Left ventricle myocardium superior (tissue), 1 donor: ENCODE results near the gene CLUH. TPM values are rescaled to one million over a fixed set of nuclear protein-coding genes. Genes with fewer than 3 reads are reported as not detected.

Experiments used
- ATAC-seq: fragments of 200-7000 bp; cut with Tn5 transposase; one replicate; pipeline ENCODE4 v1.9.1; 2020; ENCODE audit warnings: mild to moderate bottlenecking, moderate library complexity
- DNase-seq: peaks from one replicate; pipeline ENCODE4 v3.0.0-alpha.2; 2020
- intact Hi-C: fragments of 100-400 bp; cut with micrococcal nuclease; formaldehyde crosslinking; loops from one replicate; pipeline ENCODE4 v1.11.0; 2022
- long read RNA-seq: library from polyadenylated mRNA; unstranded; transcript quantifications from one replicate; pipeline ENCODE4 v2.0.0, GENCODE V29; 2021
- total RNA-seq: library from RNA; stranded (reverse); fragmentation: NEBNext Ultra II Directional; extraction: Animal tissue kit (Norgen Biotek cat#: 25700); gene quantifications from one replicate; pipeline ENCODE4 v1.2.1, GENCODE V29; 2021
- donor health status: DM: no; HTN: yes; CAD: no; lungs with severe emphysema.

CLUH gene, protein sequence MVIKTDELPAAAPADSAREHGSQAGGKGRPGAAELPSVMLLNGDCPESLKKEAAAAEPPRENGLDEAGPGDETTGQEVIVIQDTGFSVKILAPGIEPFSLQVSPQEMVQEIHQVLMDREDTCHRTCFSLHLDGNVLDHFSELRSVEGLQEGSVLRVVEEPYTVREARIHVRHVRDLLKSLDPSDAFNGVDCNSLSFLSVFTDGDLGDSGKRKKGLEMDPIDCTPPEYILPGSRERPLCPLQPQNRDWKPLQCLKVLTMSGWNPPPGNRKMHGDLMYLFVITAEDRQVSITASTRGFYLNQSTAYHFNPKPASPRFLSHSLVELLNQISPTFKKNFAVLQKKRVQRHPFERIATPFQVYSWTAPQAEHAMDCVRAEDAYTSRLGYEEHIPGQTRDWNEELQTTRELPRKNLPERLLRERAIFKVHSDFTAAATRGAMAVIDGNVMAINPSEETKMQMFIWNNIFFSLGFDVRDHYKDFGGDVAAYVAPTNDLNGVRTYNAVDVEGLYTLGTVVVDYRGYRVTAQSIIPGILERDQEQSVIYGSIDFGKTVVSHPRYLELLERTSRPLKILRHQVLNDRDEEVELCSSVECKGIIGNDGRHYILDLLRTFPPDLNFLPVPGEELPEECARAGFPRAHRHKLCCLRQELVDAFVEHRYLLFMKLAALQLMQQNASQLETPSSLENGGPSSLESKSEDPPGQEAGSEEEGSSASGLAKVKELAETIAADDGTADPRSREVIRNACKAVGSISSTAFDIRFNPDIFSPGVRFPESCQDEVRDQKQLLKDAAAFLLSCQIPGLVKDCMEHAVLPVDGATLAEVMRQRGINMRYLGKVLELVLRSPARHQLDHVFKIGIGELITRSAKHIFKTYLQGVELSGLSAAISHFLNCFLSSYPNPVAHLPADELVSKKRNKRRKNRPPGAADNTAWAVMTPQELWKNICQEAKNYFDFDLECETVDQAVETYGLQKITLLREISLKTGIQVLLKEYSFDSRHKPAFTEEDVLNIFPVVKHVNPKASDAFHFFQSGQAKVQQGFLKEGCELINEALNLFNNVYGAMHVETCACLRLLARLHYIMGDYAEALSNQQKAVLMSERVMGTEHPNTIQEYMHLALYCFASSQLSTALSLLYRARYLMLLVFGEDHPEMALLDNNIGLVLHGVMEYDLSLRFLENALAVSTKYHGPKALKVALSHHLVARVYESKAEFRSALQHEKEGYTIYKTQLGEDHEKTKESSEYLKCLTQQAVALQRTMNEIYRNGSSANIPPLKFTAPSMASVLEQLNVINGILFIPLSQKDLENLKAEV (N-terminal part only)
- 205 TPM for total RNA-seq
- long read RNA-seq, partial matches to known transcripts: 178 of 283 reads
- long read RNA-seq, other reads (novel, unspliced or antisense): 105 of 283 reads

DNA sequence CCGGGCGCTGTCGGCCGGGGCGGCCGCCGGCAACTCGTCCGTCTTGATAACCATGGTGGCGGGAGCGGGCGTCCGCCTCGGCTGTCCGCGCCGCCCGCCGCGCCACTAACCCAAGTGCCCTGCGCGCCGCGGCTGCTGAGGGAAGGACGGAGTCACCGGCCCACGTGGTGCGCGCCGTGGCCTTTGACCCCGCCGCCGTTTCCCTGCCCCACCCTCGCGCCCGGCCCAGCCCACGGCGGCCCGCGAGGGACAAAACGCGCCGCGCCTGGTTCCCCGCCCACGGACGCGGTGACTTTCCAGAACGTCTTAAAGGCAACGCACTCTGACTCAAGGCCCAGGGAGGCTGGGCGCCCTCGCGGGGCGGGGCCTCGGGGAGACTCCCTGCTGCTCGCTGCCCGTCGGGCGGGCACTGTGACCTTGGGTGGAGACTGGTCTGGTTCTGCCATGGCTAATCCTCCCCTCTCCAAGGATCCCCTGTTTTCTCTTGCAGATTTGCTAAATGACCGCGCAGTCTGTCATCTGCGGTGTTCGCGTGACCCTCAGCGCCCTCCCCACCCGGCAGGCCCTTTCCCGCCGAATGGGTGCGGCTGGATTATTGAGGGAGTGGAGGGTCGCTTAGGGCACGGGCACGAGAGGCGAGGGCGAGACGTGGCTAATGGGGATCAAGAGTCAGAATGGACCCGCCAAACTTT lies at the start of gene CLUH:
Gene CLUH, minus strand, starts transcription at position 157 of the 692 bp plus-strand sequence. Its CDS starts 103 bp downstream, at position 54.
- intact Hi-C loops: no loop called here
- DNase-seq: peak; percentile 99
- ATAC-seq: peak; percentile 82

DNA sequence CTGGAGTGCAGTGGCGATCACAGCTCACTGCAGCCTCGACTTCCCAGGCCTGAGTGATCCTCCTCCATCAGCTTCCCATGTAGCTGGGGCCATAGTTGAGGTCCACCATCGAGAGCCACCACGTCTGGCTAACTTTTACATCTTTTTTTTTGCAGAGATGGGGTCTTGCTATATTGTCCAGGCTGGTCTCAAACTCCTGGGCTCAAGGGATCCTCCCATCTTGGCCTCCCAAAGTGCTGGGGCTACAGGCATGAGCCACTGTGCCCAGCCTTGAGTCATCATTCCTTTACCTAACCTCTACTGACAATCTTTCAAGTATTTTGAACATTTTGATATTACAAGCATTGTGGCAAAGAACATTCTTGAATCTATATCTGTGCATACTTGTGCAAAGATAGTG lies 47.3 kb upstream of the CLUH start:
- intact Hi-C loops: no loop called here
- no peak for ATAC-seq
- no peak for DNase-seq

DNA sequence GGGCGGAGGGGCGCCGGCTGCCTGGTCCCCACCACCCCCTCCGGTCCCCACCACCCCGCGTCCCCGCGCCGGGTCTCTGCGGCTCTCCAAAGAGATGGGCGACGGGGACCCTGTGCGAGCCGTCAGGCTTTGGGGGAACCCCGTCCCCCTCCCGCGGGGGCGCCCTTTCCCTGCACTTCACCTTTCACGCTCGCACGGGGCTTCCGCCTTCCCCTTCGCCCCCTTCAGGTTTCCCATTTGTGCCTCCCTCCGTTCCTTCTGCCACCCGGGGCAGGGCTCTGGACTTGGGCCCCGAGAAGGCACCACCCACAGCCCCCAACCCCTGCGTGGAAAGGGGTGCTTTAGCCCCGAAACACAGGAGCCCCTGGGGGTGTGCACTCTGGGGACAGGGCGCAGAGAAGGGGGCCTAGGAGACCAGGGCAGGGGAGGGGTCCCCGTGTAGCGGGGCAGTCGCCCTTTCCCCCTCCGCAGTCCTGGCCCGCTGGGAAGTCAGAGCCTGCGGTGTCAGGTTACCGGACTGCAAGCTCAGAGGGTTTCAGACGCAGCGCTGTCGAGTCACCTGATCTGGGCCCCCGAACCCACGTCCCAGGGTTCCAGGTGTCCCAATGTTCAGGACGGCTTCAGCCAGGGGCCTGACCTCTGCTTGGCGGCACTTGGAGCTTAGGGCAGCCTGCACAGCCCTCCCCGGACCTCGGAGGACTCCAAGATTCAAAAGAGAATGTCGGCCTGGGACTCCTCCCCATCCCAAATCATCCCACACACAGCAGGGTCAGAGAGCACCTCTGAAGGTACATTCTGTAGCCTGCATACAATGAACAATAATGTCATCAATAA lies 44.5 kb upstream of the CLUH start:
- peak; percentile 52 for ATAC-seq
- no peak for DNase-seq
- intact Hi-C loops: no loop called here

DNA sequence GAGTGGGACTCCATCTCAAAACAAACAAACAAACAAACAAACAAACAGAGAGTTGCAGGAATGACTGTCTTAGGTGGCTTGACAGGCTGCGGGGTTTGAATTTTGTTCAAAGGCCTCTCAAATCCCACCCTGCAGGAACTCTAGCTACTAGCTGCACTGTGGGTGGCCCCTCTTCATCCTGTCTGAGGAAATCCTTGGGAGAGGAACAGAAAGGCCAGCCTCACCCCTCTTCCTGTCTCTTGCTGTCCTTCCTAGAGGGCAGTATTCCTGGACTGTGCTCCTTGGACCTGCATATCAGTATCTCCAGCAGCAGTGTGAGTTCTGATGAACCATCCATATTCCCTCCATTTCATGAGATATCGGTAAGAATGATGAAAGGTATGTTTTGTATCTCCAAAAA lies 39.9 kb upstream of the CLUH start:
- intact Hi-C loops: no loop called here
- DNase-seq (no peak), ATAC-seq (no peak)

DNA sequence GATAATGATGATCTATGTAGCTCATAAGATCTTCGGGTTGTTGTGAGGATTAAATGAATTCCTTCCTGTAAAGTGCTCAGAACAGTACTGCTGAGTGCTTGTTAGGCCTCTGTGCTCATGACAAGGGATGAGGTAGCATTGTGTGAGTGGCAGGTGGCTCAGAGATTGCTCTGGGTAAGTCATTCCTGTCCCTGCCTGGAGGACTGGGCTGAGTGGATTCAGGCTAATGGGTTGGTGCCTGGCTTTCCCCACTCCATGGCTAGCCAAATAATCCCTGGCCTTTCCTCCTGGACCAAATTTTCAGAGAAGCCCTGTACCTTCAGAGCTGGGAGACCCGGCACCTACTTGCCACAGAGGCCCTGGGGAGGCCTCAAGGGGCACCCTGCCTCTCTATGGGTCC lies 39.2 kb upstream of the CLUH start:
- ATAC-seq: no peak
- intact Hi-C loops: no loop called here
- DNase-seq: no peak

DNA sequence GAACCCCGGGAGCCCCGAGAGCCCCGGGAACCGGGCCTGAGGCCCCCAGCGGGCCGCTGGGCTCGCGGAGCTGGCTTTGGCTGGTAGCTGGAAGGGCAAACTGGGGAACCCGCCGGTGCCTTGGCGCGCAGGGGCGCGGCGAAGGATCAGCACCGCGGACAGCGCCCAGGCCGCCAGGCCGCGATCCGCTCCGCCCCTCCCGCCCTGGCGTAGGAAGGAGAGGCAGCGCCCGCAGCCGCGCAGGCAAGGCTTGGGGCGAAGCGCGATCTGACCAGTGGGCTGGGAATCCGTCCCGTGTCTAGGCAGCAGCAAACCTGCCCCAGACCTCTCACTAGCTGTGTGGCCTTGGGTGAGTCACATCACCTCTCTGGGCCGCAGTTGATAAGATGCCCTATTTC lies 38.2 kb upstream of the CLUH start:
- peak; percentile 85 for DNase-seq
- peak; percentile 96 for ATAC-seq
- intact Hi-C loops: no loop called here

DNA sequence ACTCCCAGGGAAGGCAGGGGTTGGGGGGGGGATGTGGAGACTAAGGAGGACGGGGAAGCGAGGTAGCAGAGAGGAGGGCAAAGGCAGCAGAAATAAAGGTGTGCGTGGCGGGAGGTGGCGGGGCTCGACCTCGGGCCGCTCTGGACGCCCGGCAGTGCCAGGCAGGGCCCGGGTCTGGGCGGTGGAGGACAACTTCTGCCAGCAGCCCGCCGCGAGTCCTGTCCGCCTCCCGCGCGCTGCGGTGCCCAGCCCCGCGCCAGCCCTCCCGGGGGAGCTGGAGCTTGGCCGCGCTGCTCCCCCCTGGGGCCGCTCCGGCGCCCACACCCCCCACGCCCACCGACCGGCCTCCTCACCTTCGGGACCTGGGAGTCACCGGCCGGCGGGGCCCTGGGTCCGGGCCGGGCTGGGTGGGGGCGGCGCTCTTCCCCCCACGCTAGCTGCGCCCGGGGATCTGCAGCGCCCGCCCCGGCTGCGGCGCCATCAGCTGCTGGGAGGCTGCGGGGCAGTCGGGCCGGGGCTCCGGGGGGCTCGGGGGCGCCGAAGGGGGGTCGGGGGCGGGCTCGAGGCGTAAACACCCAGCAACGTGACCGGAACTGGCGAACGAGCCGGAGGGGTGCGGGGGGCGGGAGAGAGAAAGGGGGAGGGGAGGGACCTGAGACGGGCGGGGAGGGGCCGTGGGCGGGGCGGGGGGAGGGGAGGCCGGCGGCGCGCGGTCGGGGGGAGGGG lies 37.7 kb upstream of the CLUH start, which contains the start of gene CCDC92B:
Gene CCDC92B, minus strand, starts transcription at position 595 of the 726 bp plus-strand sequence. CDS start 14,507 bp downstream, outside the sequence.
- DNase-seq (no peak), ATAC-seq (no peak)
- intact Hi-C loops: no loop called here

DNA sequence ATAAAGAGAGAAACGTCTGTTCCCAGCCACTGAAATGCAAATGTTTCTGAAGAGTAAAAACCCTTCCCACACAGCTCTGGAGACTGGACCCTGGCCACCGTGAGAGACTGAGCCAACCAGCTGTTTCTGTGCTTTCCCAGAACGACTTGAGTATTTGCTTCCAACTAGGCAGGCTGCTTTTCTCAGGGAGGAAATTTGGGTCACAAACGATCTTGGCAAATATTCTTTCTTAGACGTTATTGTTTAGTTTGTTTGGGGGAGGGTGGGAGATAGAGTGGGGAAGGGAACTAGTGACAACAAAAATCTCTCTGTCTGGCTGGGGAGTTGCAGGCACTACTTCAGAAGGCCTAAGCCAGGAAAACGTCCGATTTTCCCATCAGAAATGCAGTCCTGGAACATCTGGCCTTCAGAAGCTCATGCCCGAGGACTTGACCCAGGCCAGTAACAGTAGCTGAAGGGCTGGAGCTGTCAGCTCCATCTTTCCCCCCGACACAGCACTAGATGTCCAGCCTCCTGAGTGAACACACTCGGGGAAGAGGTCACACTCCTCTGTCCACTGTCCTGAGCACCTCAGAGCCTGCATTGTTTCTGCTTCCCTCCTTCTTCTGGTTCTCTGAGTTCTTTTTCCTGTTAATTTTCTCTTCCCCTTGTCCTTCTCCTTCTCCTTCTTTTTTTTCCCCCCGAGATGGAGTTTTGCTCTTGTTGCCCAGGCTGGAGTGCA lies 33.9 kb upstream of the CLUH start:
- intact Hi-C loops: no loop called here
- peak; percentile 63 for ATAC-seq
- peak; percentile 39 for DNase-seq

DNA sequence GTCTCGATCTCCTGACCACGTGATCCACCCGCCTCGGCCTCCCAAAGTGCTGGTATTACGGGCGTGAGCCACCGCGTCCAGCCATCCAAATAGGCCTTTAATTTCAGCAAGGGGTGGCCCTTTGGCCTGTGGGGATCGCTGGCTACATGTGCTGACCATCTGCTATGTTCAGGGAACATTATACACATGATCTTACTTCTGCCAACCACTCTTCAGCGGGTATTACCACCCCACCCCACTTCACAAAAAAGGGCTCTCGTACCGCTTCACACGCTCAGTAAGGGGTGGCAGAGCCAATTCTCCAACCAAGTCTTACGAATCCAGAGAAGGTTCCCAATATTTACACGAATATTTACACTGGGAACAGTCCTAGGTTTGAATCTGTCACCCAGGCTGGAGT lies 26.1 kb upstream of the CLUH start:
- ATAC-seq (no peak), DNase-seq (no peak)
- intact Hi-C loops: no loop called here

DNA sequence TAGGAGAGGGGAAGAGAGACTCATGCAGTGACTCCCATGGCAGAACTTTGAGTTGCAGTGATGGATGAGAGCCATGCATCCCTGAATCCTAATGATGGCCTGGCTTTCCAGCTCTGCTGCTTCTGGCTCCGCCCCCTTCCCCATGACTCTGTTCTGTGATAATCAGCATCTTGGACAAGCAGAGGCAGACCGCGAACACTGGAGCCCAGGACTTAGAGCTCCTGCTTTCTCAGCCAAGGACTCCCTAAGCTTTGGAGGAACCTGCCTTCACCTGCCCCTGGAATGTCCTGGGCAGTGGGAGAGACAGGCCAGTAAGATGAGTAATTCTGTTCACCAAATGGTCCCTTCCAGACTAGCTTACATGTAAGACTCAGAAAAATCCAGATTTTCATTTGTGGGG lies 25.4 kb upstream of the CLUH start:
- no peak for ATAC-seq
- intact Hi-C loops: no loop called here
- no peak for DNase-seq

DNA sequence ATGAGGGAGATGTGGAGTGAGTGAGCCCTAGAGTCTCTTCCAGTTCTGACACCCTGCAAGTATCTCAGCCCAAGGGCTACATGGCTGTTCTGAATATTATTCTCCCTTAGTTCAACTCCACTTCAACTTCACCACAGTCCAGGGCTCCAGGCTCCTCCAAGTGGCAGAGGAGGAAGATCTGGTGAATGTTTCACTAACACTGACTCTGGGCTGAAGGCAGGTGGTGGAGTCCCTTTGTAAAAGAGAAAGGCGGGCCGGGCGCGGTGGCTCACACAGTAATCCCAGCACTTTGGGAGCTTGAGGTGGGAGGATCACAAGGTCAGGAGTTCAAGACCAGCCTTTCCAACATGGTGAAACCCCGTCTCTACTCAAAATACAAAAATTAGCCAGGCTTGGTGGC lies 24.3 kb upstream of the CLUH start:
- no peak for DNase-seq
- intact Hi-C loops: no loop called here
- no peak for ATAC-seq

DNA sequence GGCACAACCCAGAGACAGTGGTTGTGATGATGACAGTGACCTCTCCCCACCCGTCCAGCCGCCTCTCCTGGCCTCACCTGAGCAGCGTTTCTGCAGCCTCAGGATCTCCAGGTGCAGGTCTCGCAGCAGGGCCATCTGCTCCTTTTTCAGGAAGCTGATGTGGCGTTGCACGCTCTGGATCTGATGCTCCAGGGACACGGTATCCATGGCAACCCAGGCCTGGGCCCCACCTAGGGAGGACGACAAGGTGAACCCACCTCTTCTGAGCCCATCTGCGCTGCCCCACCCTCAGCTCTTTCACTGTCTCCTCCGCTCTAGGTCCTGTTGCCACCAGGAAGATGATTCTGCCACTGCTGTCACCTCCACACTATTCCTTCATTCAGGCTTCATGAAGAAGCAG lies 23.4 kb upstream of the CLUH start:
- ATAC-seq: no peak
- DNase-seq: no peak
- intact Hi-C loops: no loop called here

DNA sequence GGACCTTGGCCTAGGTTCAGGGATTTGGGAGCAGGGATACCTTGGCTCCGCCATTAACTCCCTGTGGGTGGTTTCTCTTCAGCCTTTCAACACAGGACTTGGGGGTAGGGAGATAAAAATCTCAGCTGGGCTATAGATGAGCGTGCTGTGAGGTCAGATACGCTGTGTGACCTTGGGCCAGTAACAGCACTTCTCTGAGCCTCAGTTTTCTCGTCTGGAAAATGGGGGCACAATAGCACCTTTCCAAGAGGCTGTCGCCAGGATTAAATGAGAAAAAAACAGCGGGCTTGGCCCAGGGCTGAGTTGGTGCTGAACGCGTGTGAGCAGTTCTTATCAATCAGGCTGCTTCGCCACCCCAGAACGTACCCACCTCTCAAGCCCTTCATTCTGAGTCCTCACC lies 20.2 kb upstream of the CLUH start:
- DNase-seq (no peak), ATAC-seq (no peak)
- intact Hi-C loops: no loop called here

DNA sequence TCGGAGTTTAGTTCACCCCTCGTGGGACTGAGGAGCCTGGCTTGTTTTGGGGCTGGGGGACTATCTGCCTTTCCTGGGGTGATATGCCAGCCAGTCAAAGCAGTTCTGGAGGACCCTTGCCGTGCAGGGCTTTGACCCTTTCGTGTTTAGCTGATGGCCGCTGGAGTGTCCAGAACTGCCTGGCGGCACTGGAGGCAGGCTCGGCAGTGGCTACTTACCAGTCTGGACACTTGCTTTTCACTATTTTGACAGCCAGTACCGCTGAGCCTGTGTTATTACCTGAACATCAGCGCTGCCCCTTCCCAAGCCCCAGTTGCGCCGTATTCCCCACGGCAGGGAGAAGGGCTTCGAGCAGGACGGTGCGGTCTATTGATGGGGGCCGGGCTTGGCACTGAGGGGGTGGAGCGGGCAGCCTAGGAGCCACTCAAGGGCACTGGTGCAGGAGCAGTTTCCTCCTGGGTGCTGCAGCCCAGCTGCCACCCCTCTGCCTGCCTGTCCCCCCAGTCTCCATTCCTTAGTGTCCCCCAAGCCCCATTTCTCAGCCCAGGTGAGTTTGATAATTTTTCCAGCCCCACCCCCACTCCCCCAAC lies 19.3 kb upstream of the CLUH start:
- no peak for DNase-seq
- ATAC-seq: no peak
- intact Hi-C loops: no loop called here

DNA sequence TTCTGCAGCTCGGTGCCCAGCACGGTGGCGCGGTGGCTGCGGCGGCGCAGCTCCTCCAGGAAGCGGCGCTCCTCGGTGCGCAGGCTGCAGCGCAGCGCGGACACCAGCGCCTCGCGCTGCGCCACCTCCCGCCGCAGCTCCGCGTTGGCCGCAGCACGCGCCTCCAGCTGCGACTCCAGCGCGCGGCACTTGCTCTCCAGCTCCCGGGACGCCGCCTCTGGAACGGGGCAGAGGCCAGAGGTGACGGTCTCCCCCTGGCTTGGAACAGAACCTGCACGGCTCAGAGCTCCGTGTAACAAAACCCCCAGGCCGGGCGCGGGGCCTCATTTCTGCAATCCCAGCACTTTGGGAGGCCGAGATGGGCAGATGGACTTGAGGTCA lies 13.2 kb upstream of the CLUH start:
- intact Hi-C loops: no loop called here
- peak; percentile 71 for DNase-seq
- ATAC-seq: peak; percentile 71
